HepG2 (cell line): Measurements from ENCODE around the gene CLTA. TPM values are rescaled to one million over a fixed set of nuclear protein-coding genes. Genes with fewer than 3 reads are reported as not detected.

Source experiments
- ATAC-seq: fragments of 200-7000 bp; cut with Tn5 transposase; 3 replicates; pipeline ENCODE4 v1.9.1; 2020; ENCODE audit warnings: mild to moderate bottlenecking, moderate library complexity
- BruUV-seq: library from RNA; stranded (reverse); fragments of 400-500 nt; replicated peaks from 2 replicates; lab custom pipeline; 2021; lab: Mats Ljungman, UMichigan
- CTCF ChIA-PET: fragments of 300-600 bp; formaldehyde crosslinking; extraction: SDS; loops from one replicate; lab custom pipeline; 2021; ENCODE audit warnings: low total read pairs, inconsistent platforms, low intra/inter-chr PET ratio; lab: Yijun Ruan, JAX
- POLR2A ChIA-PET: fragments of 350-600 bp; sonication (Branson Sonifier 250); formaldehyde crosslinking; loops from one replicate; lab custom pipeline; 2020; ENCODE audit warnings: antibody characterized with exemption, inconsistent platforms; lab: Yijun Ruan, JAX
- DNase-seq: peaks from one replicate; pipeline ENCODE4 v3.0.0-alpha.2; 2015; ENCODE audit warnings: low spot score
- FAIRE-seq: peaks from 3 replicates; lab custom pipeline; 2011; peaks lifted over from hg19 to GRCh38; lab: Jason Lieb, UNC
- H2AFZ ChIP-seq: one replicate; pipeline ENCODE4 v1.6.1; 2011; ENCODE audit warnings: low read length, inconsistent platforms
- H3K27ac ChIP-seq: fragments of 300-600 bp; 3 replicates; pipeline ENCODE4 v1.8.0; 2011; ENCODE audit warnings: mixed run types, mild to moderate bottlenecking, mixed read lengths, low read length, inconsistent platforms; ENCODE audit not compliant: insufficient read depth; ENCODE audit errors: extremely low read length
- H3K27me3 ChIP-seq, 2 experiments: fragments of 200-600 bp in 1 of 2; 2 replicates in 1 of 2; 3 replicates in 1 of 2; pipeline versions ENCODE4 v1.6.0 to v1.8.0; 2011; ENCODE audit warnings: low read length in 2 of 2, mild to moderate bottlenecking in 2 of 2, moderate library complexity in 2 of 2, inconsistent platforms in 1 of 2; ENCODE audit not compliant: insufficient read depth in 2 of 2, control insufficient read depth in 1 of 2
- H3K36me3 ChIP-seq, 2 experiments: fragments of 200-600 bp in 1 of 2; replicated peaks in 1 of 2; 2 replicates in 1 of 2; 3 replicates in 1 of 2; pipeline versions ENCODE4 v1.5.1 to v1.8.0; 2011; ENCODE audit warnings: low read length in 2 of 2, inconsistent platforms in 1 of 2; ENCODE audit not compliant: insufficient read depth in 2 of 2, control insufficient read depth in 1 of 2
- H3K4me1 ChIP-seq: 2 replicates; pipeline ENCODE4 v1.5.1; 2012; ENCODE audit warnings: low read length, inconsistent platforms; ENCODE audit not compliant: insufficient read depth
- H3K4me2 ChIP-seq: 2 replicates; pipeline ENCODE4 v1.6.0; 2011; ENCODE audit warnings: low read depth, low read length, inconsistent platforms
- H3K4me3 ChIP-seq, 3 experiments: fragments of 200-600 bp in 1 of 3; sonication (generic), shearing (Covaris generic) in 1 of 3; replicated peaks in 1 of 3; 2 replicates each; pipeline ENCODE4 v1.5.1; 2011 to 2016; ENCODE audit warnings: low read length in 3 of 3, inconsistent platforms in 2 of 3, low read depth in 2 of 3, mild to moderate bottlenecking in 2 of 3, control low read depth in 1 of 3, mixed read lengths in 1 of 3; ENCODE audit not compliant: insufficient read depth in 1 of 3
- H3K79me2 ChIP-seq: one replicate; pipeline ENCODE4 v1.6.1; 2011; ENCODE audit warnings: low read length, inconsistent platforms; ENCODE audit not compliant: insufficient read depth
- H3K9ac ChIP-seq: 2 replicates; pipeline ENCODE4 v1.6.0; 2011; ENCODE audit warnings: mild to moderate bottlenecking, low read depth, low read length, inconsistent platforms; ENCODE audit not compliant: insufficient read depth
- H3K9me3 ChIP-seq: 2 replicates; pipeline ENCODE4 v1.5.1; 2012; ENCODE audit warnings: mild to moderate bottlenecking, low read length
- H4K20me1 ChIP-seq: 2 replicates; pipeline ENCODE4 v1.6.0; 2011; ENCODE audit warnings: inconsistent platforms, mild to moderate bottlenecking, low read length, moderate library complexity; ENCODE audit not compliant: insufficient read depth
- HES4 ChIP-seq: sonication (generic); formaldehyde crosslinking; IDR thresholded peaks from 2 replicates; pipeline ENCODE4 v1.9.0; 2021; ENCODE audit warnings: mild to moderate bottlenecking, missing genetic modification reagents, borderline replicate concordance
- MIXL1 ChIP-seq: IDR thresholded peaks from 2 replicates; pipeline ENCODE4 v1.6.1; 2016
- MLX ChIP-seq: IDR thresholded peaks from 2 replicates; pipeline ENCODE4 v1.6.1; 2016
- RBM22 ChIP-seq: fragments of 200-400 bp; formaldehyde crosslinking; optimal IDR thresholded peaks from 2 replicates; pipeline ENCODE3; 2017; ENCODE audit warnings: mild to moderate bottlenecking, low read length, moderate library complexity
- ZNF180 ChIP-seq: sonication (generic); formaldehyde crosslinking; IDR thresholded peaks from 2 replicates; pipeline ENCODE4 v1.4.0; 2020; ENCODE audit warnings: low read depth, missing genetic modification reagents, borderline replicate concordance
- ZNF234 ChIP-seq: sonication (generic); formaldehyde crosslinking; conservative IDR thresholded peaks from 2 replicates; pipeline ENCODE4 v1.5.1; 2020; ENCODE audit warnings: mild to moderate bottlenecking, missing genetic modification reagents
- ZNF451 ChIP-seq: sonication (generic); formaldehyde crosslinking; IDR thresholded peaks from 2 replicates; pipeline ENCODE4 v1.5.0; 2020; ENCODE audit warnings: mild to moderate bottlenecking, missing genetic modification reagents
- ZNF670 ChIP-seq: sonication (generic); formaldehyde crosslinking; IDR thresholded peaks from 2 replicates; pipeline ENCODE4 v1.8.0; 2022; ENCODE audit warnings: mild to moderate bottlenecking, missing genetic modification reagents, borderline replicate concordance
- ZNF703 ChIP-seq: sonication (generic); formaldehyde crosslinking; IDR thresholded peaks from 2 replicates; pipeline ENCODE4 v1.5.1; 2020; ENCODE audit warnings: missing genetic modification reagents, mild to moderate bottlenecking, moderate library complexity, borderline replicate concordance
- WGBS: methylation state at CpG from one replicate; pipeline ENCODE4 v1.1.6; 2017; ENCODE audit warnings: low lambda C conversion rate; 5-methylcytosine and 5-hydroxymethylcytosine counted together
- in situ Hi-C: cut with HindIII; loops from 2 replicates; pipeline ENCODE4 v1.10.0; 2017; ENCODE audit warnings: low pct_unique_long_range_greater_than_20kb; ENCODE audit not compliant: extremely low pct_ligation_motif_present
- intact Hi-C: fragments of 100-400 bp; cut with micrococcal nuclease; formaldehyde crosslinking; loops from one replicate; pipeline ENCODE4 v1.10.0; 2022; ENCODE audit not compliant: unreplicated experiment
- polyA plus RNA-seq, 8 experiments: library from polyadenylated mRNA; depleted of rRNA in 3 of 8; stranded (reverse) in 7 of 8; unstranded in 1 of 8; fragments of >200 nt; fragmentation: Illumina TruSeq in 4 of 8; extraction: Trizol in 4 of 8; gene quantifications; 2 replicates each; pipeline versions ENCODE4 v1.2.1 to v1.2.3, GENCODE V29; 2011 to 2016; ENCODE audit warnings: low read depth in 4 of 8, missing spikeins in 1 of 8, mixed read lengths in 1 of 8; ENCODE audit not compliant: insufficient read depth in 1 of 8
- total RNA-seq, 5 experiments: library from RNA; depleted of rRNA; stranded (reverse); fragments of >200 nt; fragmentation: Illumina TruSeq; extraction: Trizol; gene quantifications; 2 replicates each; pipeline ENCODE4 v1.2.3, GENCODE V29; 2016; ENCODE audit warnings: low read depth in 1 of 5
- TF ChIP-seq, protein P1 (sequence below): fragments of 450-650 bp; IDR thresholded peaks from 2 replicates; pipeline ENCODE4 v1.6.1; 2017; ENCODE audit warnings: mild to moderate bottlenecking
- TF ChIP-seq, protein P2 (sequence below): sonication (generic); formaldehyde crosslinking; IDR thresholded peaks from 2 replicates; pipeline ENCODE4 v1.4.0; 2020; ENCODE audit warnings: missing genetic modification reagents

CLTA gene
- total and polyA plus RNA-seq, 2 of the 13 experiments (the other 11 are each of a cell fraction or from before 2014, with no cell fraction given) = 143 to 222 TPM

DNA sequence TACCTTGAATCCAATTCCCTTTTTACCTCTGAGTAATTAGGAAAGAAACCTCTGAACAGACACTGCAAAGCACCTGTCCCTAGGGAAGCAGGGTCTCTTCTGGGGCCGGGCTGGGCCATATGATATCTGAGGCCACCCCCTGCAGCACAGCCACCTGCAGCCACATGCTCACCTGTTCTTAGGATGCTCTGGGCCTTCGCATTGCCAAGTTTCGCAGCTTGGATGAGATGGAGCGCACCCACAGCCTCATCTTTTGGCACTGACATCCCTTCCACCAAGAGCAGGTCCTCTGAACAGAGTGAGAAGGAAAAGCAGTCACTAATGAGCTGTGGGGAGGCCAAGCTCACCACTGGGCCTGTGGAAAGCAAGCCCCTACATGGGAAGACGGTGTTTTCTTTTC is 27.3 kb downstream of the CLTA start:
- no peaks in the 10 kb centered on the region for H3K27me3 ChIP-seq
- H3K4me3 ChIP-seq = no peak overlapping the region
- intact Hi-C loops (no loop called here), in situ Hi-C loops (no loop called here)
- H3K9me3 ChIP-seq = peaks cover 5% of the 10 kb centered on the region; the same call in 1 of the 2 replicates
- H3K79me2 ChIP-seq = no peaks in the 10 kb centered on the region
- H4K20me1 ChIP-seq = no peaks in the 10 kb centered on the region
- peaks cover 38 to 80% of the 10 kb centered on the region in 2 experiments for H3K36me3 ChIP-seq
- no peak for ATAC-seq
- WGBS = 89% methylated on average over 5 of the region's 5 CpGs
- peaks cover 9% of the 10 kb centered on the region for H3K4me1 ChIP-seq
- CTCF ChIA-PET = no interaction called here
- POLR2A ChIA-PET = no interaction called here
- FAIRE-seq = no peak
- H3K9ac ChIP-seq = no peak overlapping the region
- no TSS peak for BruUV-seq
- TF ChIP-seq RBM22 = peak; percentile 19
- TF ChIP-seq, protein P1, sequence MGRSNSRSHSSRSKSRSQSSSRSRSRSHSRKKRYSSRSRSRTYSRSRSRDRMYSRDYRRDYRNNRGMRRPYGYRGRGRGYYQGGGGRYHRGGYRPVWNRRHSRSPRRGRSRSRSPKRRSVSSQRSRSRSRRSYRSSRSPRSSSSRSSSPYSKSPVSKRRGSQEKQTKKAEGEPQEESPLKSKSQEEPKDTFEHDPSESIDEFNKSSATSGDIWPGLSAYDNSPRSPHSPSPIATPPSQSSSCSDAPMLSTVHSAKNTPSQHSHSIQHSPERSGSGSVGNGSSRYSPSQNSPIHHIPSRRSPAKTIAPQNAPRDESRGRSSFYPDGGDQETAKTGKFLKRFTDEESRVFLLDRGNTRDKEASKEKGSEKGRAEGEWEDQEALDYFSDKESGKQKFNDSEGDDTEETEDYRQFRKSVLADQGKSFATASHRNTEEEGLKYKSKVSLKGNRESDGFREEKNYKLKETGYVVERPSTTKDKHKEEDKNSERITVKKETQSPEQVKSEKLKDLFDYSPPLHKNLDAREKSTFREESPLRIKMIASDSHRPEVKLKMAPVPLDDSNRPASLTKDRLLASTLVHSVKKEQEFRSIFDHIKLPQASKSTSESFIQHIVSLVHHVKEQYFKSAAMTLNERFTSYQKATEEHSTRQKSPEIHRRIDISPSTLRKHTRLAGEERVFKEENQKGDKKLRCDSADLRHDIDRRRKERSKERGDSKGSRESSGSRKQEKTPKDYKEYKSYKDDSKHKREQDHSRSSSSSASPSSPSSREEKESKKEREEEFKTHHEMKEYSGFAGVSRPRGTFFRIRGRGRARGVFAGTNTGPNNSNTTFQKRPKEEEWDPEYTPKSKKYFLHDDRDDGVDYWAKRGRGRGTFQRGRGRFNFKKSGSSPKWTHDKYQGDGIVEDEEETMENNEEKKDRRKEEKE = no peak
- H3K4me2 ChIP-seq = no peak overlapping the region
- no peak overlapping the region for H2AFZ ChIP-seq
- DNase-seq = no peak
- no peak overlapping the region for H3K27ac ChIP-seq

GRCh38 chr9:36218411-36218901 is 27.7 kb downstream of the CLTA start:
- DNase-seq = no peak
- Histone ChIP-seq H3K36me3 (peaks cover 42 to 80% of the 10 kb centered on the region in 2 experiments), H4K20me1 (no peaks in the 10 kb centered on the region), H3K79me2 (no peaks in the 10 kb centered on the region), H3K4me3 (no peak overlapping the region), H2AFZ (no peak overlapping the region), H3K4me1 (peaks cover 9% of the 10 kb centered on the region), H3K4me2 (no peak overlapping the region), H3K9ac (no peak overlapping the region), H3K9me3 (peaks cover 5% of the 10 kb centered on the region; the same call in 1 of the 2 replicates), H3K27ac (no peak overlapping the region), H3K27me3 (no peaks in the 10 kb centered on the region)
- in situ Hi-C loops = no loop called here
- no peak for ATAC-seq
- POLR2A ChIA-PET = no interaction called here
- 100% methylated on average over 7 of the region's 7 CpGs for WGBS
- no TSS peak for BruUV-seq
- FAIRE-seq = no peak
- CTCF ChIA-PET = no interaction called here
- intact Hi-C loops = no loop called here
- no peak for TF ChIP-seq ZNF451 (CRISPR knock-in tag)
- TF ChIP-seq MLX = no peak
- no peak for TF ChIP-seq ZNF180
- no peak for TF ChIP-seq MIXL1
- TF ChIP-seq HES4 (CRISPR knock-in tag) = no peak
- TF ChIP-seq ZNF234 (CRISPR knock-in tag) = no peak
- TF ChIP-seq ZNF670 (CRISPR knock-in tag) = no peak
- TF ChIP-seq, protein P2, sequence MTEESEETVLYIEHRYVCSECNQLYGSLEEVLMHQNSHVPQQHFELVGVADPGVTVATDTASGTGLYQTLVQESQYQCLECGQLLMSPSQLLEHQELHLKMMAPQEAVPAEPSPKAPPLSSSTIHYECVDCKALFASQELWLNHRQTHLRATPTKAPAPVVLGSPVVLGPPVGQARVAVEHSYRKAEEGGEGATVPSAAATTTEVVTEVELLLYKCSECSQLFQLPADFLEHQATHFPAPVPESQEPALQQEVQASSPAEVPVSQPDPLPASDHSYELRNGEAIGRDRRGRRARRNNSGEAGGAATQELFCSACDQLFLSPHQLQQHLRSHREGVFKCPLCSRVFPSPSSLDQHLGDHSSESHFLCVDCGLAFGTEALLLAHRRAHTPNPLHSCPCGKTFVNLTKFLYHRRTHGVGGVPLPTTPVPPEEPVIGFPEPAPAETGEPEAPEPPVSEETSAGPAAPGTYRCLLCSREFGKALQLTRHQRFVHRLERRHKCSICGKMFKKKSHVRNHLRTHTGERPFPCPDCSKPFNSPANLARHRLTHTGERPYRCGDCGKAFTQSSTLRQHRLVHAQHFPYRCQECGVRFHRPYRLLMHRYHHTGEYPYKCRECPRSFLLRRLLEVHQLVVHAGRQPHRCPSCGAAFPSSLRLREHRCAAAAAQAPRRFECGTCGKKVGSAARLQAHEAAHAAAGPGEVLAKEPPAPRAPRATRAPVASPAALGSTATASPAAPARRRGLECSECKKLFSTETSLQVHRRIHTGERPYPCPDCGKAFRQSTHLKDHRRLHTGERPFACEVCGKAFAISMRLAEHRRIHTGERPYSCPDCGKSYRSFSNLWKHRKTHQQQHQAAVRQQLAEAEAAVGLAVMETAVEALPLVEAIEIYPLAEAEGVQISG = no peak
- TF ChIP-seq ZNF703 (CRISPR knock-in tag) = no peak
